HepG2 (cell line): Measurements from ENCODE around the gene SMLR1. TPM values are rescaled to one million over a fixed set of nuclear protein-coding genes. Genes with fewer than 3 reads are reported as not detected.

Experiments
- CBFB ChIP-seq: sonication (generic); formaldehyde crosslinking; IDR thresholded peaks from 2 replicates; pipeline ENCODE4 v1.4.0; 2020; ENCODE audit warnings: missing genetic modification reagents
- CHD2 ChIP-seq: IDR thresholded peaks from 2 replicates; pipeline ENCODE4 v1.6.1; 2011; ENCODE audit warnings: low read depth, low read length, improper control_type of control experiment
- GZF1 ChIP-seq: sonication (generic); formaldehyde crosslinking; IDR thresholded peaks from 2 replicates; pipeline ENCODE4 v1.5.1; 2020; ENCODE audit warnings: mild to moderate bottlenecking, missing genetic modification reagents
- HNRNPUL1 ChIP-seq: fragments of 200-400 bp; formaldehyde crosslinking; IDR thresholded peaks from 2 replicates; pipeline ENCODE4 v1.6.1; 2017; ENCODE audit warnings: low read depth, mild to moderate bottlenecking, low read length, moderate library complexity
- KLF16 ChIP-seq, 2 experiments: sonication (generic) in 1 of 2; formaldehyde crosslinking in 1 of 2; IDR thresholded peaks; 2 replicates each; pipeline versions ENCODE4 v1.6.1 to v1.8.0; 2016 to 2023; ENCODE audit warnings: missing genetic modification reagents in 2 of 2, missing compliant biosample characterization in 1 of 2
- MTA1 ChIP-seq: sonication (generic); formaldehyde crosslinking; IDR thresholded peaks from 2 replicates; pipeline ENCODE4 v1.4.0; 2020; ENCODE audit warnings: missing genetic modification reagents, mild to moderate bottlenecking, borderline replicate concordance
- RARA ChIP-seq: IDR thresholded peaks from 2 replicates; pipeline ENCODE4 v1.6.1; 2016; ENCODE audit warnings: missing genetic modification reagents, missing compliant biosample characterization
- TOE1 ChIP-seq: sonication (generic); formaldehyde crosslinking; IDR thresholded peaks from 2 replicates; pipeline ENCODE4 v1.4.0; 2020; ENCODE audit warnings: mild to moderate bottlenecking, missing genetic modification reagents
- XBP1 ChIP-seq: sonication (generic); formaldehyde crosslinking; IDR thresholded peaks from 2 replicates; pipeline ENCODE4 v1.5.0; 2020; ENCODE audit warnings: missing genetic modification reagents
- ZBTB7B ChIP-seq: sonication (generic); formaldehyde crosslinking; IDR thresholded peaks from 2 replicates; pipeline ENCODE4 v1.4.0; 2020; ENCODE audit warnings: missing genetic modification reagents
- ZEB1 ChIP-seq: IDR thresholded peaks from 2 replicates; pipeline ENCODE4 v1.6.1; 2012; ENCODE audit warnings: mild to moderate bottlenecking, low read depth, inconsistent platforms; ENCODE audit not compliant: insufficient replicate concordance
- ZNF205 ChIP-seq: IDR thresholded peaks from 2 replicates; pipeline ENCODE4 v1.6.1; 2018; ENCODE audit warnings: missing biosample characterization, missing genetic modification reagents
- ZNF263 ChIP-seq: sonication (generic); formaldehyde crosslinking; IDR thresholded peaks from 2 replicates; pipeline ENCODE4 v1.4.0; 2020; ENCODE audit warnings: missing genetic modification reagents
- ZNF3 ChIP-seq: IDR thresholded peaks from 2 replicates; pipeline ENCODE4 v1.7.0; 2017; ENCODE audit warnings: inconsistent platforms
- ZNF431 ChIP-seq: sonication (generic); formaldehyde crosslinking; IDR thresholded peaks from 2 replicates; pipeline ENCODE4 v1.9.0; 2022; ENCODE audit warnings: missing genetic modification reagents, low read depth, mild to moderate bottlenecking, borderline replicate concordance
- ZNF777 ChIP-seq: sonication (generic); formaldehyde crosslinking; IDR thresholded peaks from 2 replicates; pipeline ENCODE4 v1.4.0; 2020; ENCODE audit warnings: missing genetic modification reagents
- polyA plus RNA-seq, 8 experiments: library from polyadenylated mRNA; depleted of rRNA in 3 of 8; stranded (reverse) in 7 of 8; unstranded in 1 of 8; fragments of >200 nt; fragmentation: Illumina TruSeq in 4 of 8; extraction: Trizol in 4 of 8; gene quantifications; 2 replicates each; pipeline versions ENCODE4 v1.2.1 to v1.2.3, GENCODE V29; 2011 to 2016; ENCODE audit warnings: low read depth in 4 of 8, missing spikeins in 1 of 8, mixed read lengths in 1 of 8; ENCODE audit not compliant: insufficient read depth in 1 of 8
- total RNA-seq, 5 experiments: library from RNA; depleted of rRNA; stranded (reverse); fragments of >200 nt; fragmentation: Illumina TruSeq; extraction: Trizol; gene quantifications; 2 replicates each; pipeline ENCODE4 v1.2.3, GENCODE V29; 2016; ENCODE audit warnings: low read depth in 1 of 5
- TF ChIP-seq, protein P1 (sequence below): IDR thresholded peaks from 2 replicates; pipeline ENCODE4 v1.6.1; 2016; ENCODE audit warnings: low read depth, missing genetic modification reagents, missing compliant biosample characterization
- TF ChIP-seq, protein P2 (sequence below): sonication (generic); formaldehyde crosslinking; conservative IDR thresholded peaks from 2 replicates; pipeline ENCODE4 v1.8.0; 2022; ENCODE audit warnings: missing genetic modification reagents
- TF ChIP-seq, protein P3 (sequence below): sonication (generic); formaldehyde crosslinking; conservative IDR thresholded peaks from 2 replicates; pipeline ENCODE4 v1.4.0; 2020; ENCODE audit warnings: missing genetic modification reagents
- TF ChIP-seq, protein P4 (sequence below): sonication (generic); formaldehyde crosslinking; IDR thresholded peaks from 2 replicates; pipeline ENCODE4 v1.8.1; 2023; ENCODE audit warnings: mild to moderate bottlenecking, missing genetic modification reagents

SMLR1 gene
- total and polyA plus RNA-seq, 2 of the 13 experiments (the other 11 are each of a cell fraction or from before 2014, with no cell fraction given): 41.8 to 104 TPM

DNA sequence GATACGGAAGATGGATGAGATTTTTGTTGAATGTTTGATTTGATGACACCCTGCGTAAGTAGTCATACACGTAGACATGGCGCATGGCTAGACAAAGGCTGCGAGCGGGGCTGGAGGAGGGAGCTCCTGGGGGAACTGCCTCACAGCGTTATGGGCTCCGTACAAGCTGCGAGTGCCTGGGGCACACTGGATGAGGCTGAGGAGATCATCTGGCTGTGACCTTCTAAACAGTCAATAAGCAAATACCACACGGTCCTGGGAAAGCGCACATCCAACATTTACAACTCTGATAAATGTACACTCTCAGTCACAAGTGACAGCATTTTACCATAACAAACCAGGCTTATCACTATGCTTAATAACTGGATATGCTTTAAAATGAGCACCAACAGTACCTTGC is 37.1 kb downstream of the SMLR1 start (continued):
- TF ChIP-seq, protein P1, sequence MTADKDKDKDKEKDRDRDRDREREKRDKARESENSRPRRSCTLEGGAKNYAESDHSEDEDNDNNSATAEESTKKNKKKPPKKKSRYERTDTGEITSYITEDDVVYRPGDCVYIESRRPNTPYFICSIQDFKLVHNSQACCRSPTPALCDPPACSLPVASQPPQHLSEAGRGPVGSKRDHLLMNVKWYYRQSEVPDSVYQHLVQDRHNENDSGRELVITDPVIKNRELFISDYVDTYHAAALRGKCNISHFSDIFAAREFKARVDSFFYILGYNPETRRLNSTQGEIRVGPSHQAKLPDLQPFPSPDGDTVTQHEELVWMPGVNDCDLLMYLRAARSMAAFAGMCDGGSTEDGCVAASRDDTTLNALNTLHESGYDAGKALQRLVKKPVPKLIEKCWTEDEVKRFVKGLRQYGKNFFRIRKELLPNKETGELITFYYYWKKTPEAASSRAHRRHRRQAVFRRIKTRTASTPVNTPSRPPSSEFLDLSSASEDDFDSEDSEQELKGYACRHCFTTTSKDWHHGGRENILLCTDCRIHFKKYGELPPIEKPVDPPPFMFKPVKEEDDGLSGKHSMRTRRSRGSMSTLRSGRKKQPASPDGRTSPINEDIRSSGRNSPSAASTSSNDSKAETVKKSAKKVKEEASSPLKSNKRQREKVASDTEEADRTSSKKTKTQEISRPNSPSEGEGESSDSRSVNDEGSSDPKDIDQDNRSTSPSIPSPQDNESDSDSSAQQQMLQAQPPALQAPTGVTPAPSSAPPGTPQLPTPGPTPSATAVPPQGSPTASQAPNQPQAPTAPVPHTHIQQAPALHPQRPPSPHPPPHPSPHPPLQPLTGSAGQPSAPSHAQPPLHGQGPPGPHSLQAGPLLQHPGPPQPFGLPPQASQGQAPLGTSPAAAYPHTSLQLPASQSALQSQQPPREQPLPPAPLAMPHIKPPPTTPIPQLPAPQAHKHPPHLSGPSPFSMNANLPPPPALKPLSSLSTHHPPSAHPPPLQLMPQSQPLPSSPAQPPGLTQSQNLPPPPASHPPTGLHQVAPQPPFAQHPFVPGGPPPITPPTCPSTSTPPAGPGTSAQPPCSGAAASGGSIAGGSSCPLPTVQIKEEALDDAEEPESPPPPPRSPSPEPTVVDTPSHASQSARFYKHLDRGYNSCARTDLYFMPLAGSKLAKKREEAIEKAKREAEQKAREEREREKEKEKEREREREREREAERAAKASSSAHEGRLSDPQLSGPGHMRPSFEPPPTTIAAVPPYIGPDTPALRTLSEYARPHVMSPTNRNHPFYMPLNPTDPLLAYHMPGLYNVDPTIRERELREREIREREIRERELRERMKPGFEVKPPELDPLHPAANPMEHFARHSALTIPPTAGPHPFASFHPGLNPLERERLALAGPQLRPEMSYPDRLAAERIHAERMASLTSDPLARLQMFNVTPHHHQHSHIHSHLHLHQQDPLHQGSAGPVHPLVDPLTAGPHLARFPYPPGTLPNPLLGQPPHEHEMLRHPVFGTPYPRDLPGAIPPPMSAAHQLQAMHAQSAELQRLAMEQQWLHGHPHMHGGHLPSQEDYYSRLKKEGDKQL: peak; percentile 60; the same call in 1 of the 2 replicates
- 0 out of 2 replicates have a peak, but pooled peaks have one; percentile 43 for TF ChIP-seq ZBTB7B (CRISPR knock-in tag)
- 0 out of 2 replicates have a peak, but pooled peaks have one; percentile 55 for TF ChIP-seq CBFB (CRISPR knock-in tag)
- no peak for TF ChIP-seq HNRNPUL1
- TF ChIP-seq TOE1 (CRISPR knock-in tag): 0 out of 2 replicates have a peak, but pooled peaks have one; percentile 42
- TF ChIP-seq, protein P2, sequence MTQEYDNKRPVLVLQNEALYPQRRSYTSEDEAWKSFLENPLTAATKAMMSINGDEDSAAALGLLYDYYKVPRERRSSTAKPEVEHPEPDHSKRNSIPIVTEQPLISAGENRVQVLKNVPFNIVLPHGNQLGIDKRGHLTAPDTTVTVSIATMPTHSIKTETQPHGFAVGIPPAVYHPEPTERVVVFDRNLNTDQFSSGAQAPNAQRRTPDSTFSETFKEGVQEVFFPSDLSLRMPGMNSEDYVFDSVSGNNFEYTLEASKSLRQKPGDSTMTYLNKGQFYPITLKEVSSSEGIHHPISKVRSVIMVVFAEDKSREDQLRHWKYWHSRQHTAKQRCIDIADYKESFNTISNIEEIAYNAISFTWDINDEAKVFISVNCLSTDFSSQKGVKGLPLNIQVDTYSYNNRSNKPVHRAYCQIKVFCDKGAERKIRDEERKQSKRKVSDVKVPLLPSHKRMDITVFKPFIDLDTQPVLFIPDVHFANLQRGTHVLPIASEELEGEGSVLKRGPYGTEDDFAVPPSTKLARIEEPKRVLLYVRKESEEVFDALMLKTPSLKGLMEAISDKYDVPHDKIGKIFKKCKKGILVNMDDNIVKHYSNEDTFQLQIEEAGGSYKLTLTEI (CRISPR knock-in tag): no peak
- TF ChIP-seq, protein P3, sequence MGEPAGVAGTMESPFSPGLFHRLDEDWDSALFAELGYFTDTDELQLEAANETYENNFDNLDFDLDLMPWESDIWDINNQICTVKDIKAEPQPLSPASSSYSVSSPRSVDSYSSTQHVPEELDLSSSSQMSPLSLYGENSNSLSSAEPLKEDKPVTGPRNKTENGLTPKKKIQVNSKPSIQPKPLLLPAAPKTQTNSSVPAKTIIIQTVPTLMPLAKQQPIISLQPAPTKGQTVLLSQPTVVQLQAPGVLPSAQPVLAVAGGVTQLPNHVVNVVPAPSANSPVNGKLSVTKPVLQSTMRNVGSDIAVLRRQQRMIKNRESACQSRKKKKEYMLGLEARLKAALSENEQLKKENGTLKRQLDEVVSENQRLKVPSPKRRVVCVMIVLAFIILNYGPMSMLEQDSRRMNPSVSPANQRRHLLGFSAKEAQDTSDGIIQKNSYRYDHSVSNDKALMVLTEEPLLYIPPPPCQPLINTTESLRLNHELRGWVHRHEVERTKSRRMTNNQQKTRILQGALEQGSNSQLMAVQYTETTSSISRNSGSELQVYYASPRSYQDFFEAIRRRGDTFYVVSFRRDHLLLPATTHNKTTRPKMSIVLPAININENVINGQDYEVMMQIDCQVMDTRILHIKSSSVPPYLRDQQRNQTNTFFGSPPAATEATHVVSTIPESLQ (CRISPR knock-in tag): no peak
- 0 out of 2 replicates have a peak, but pooled peaks have one; percentile 48 for TF ChIP-seq GZF1
- peak; percentile 69; the same call in 1 of the 2 replicates for TF ChIP-seq ZNF263 (CRISPR knock-in tag)
- TF ChIP-seq, protein P4, sequence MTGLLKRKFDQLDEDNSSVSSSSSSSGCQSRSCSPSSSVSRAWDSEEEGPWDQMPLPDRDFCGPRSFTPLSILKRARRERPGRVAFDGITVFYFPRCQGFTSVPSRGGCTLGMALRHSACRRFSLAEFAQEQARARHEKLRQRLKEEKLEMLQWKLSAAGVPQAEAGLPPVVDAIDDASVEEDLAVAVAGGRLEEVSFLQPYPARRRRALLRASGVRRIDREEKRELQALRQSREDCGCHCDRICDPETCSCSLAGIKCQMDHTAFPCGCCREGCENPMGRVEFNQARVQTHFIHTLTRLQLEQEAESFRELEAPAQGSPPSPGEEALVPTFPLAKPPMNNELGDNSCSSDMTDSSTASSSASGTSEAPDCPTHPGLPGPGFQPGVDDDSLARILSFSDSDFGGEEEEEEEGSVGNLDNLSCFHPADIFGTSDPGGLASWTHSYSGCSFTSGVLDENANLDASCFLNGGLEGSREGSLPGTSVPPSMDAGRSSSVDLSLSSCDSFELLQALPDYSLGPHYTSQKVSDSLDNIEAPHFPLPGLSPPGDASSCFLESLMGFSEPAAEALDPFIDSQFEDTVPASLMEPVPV (CRISPR knock-in tag): no peak
- TF ChIP-seq ZNF777: no peak
- peak; percentile 32 for TF ChIP-seq ZEB1
- TF ChIP-seq ZNF431 (CRISPR knock-in tag): no peak; the same call in 1 of the 2 replicates
- 0 out of 2 replicates have a peak, but pooled peaks have one; percentile 36 for TF ChIP-seq ZNF205 (CRISPR knock-in tag)
- no peak for TF ChIP-seq XBP1 (CRISPR knock-in tag)
- no peak for TF ChIP-seq ZNF3
- peak; percentile 85 for TF ChIP-seq RARA (CRISPR knock-in tag)
- TF ChIP-seq MTA1 (CRISPR knock-in tag): peak; percentile 78; the same call in 1 of the 2 replicates
- peak in 1 of 2 experiments; percentile 49; a peak in 1 of 4 replicates for TF ChIP-seq KLF16 (CRISPR knock-in tag; IDR thresholded peaks at IDR 0.05)
- no peak for TF ChIP-seq CHD2
